GM23338 (cell line): ENCODE measurements around the gene TADA2A. TPM values are rescaled to one million over a fixed set of nuclear protein-coding genes. Genes with fewer than 3 reads are reported as not detected.

ENCODE experiments used
- ATAC-seq: fragments of 200-7000 bp; cut with Tn5 transposase; 3 replicates; pipeline ENCODE4 v1.9.1; 2020
- DNase-seq: peaks from one replicate; pipeline ENCODE4 v3.0.0-alpha.2; 2015; ENCODE audit warnings: low spot score
- H2AFZ ChIP-seq: fragments of 200-600 bp; sonication (generic); 2 replicates; pipeline ENCODE4 v1.8.0; 2016; ENCODE audit warnings: antibody characterized with exemption, mild to moderate bottlenecking, moderate library complexity
- H3F3A ChIP-seq: fragments of 200-600 bp; sonication (generic); replicated peaks from 2 replicates; pipeline ENCODE4 v1.8.0; 2017; ENCODE audit warnings: antibody characterized with exemption, mixed run types, low read depth
- H3K27ac ChIP-seq: fragments of 200-600 bp; sonication (generic); 2 replicates; pipeline ENCODE4 v1.6.1; 2016; ENCODE audit warnings: low read depth
- H3K27me3 ChIP-seq: fragments of 200-600 bp; sonication (generic); 2 replicates; pipeline ENCODE4 v1.8.0; 2016; ENCODE audit warnings: mild to moderate bottlenecking, mixed run types, moderate library complexity; ENCODE audit not compliant: insufficient read depth
- H3K36me3 ChIP-seq: fragments of 200-600 bp; sonication (generic); 2 replicates; pipeline ENCODE4 v1.8.0; 2016; ENCODE audit warnings: mild to moderate bottlenecking; ENCODE audit not compliant: insufficient read depth
- H3K4me1 ChIP-seq: fragments of 200-600 bp; sonication (generic); 2 replicates; pipeline ENCODE4 v1.8.0; 2016; ENCODE audit warnings: mild to moderate bottlenecking, moderate library complexity; ENCODE audit not compliant: insufficient read depth
- H3K4me2 ChIP-seq: fragments of 200-600 bp; sonication (generic); 2 replicates; pipeline ENCODE4 v1.7.1; 2017; ENCODE audit warnings: mixed run types
- H3K4me3 ChIP-seq: fragments of 200-600 bp; sonication (generic); 2 replicates; pipeline ENCODE4 v1.6.1; 2016; ENCODE audit warnings: mixed run types
- H3K79me2 ChIP-seq: fragments of 200-600 bp; sonication (generic); replicated peaks from 2 replicates; pipeline ENCODE4 v1.8.0; 2017; ENCODE audit warnings: mild to moderate bottlenecking; ENCODE audit not compliant: insufficient read depth
- H3K9me2 ChIP-seq: fragments of 200-600 bp; sonication (generic); 2 replicates; pipeline ENCODE4 v1.8.0; 2017; ENCODE audit not compliant: insufficient read depth
- H4K20me1 ChIP-seq: fragments of 200-600 bp; sonication (generic); replicated peaks from 2 replicates; pipeline ENCODE4 v1.8.0; 2017; ENCODE audit warnings: mild to moderate bottlenecking; ENCODE audit not compliant: insufficient read depth
- H3K27ac Mint-ChIP-seq: 2 replicates; pipeline ENCODE4 v1.8.0; 2020; ENCODE audit warnings: inconsistent platforms, mild to moderate bottlenecking, moderate library complexity, mixed read lengths
- H3K27me3 Mint-ChIP-seq: 3 replicates; pipeline ENCODE4 v1.8.0; 2022; ENCODE audit warnings: low read depth, mild to moderate bottlenecking, moderate library complexity, mixed read lengths, inconsistent platforms; ENCODE audit not compliant: insufficient read depth, poor library complexity
- H3K36me3 Mint-ChIP-seq: 3 replicates; pipeline ENCODE4 v1.8.0; 2021; ENCODE audit warnings: low read depth, mild to moderate bottlenecking, inconsistent platforms, moderate library complexity, mixed read lengths
- H3K4me1 Mint-ChIP-seq: 3 replicates; pipeline ENCODE4 v1.8.0; 2020; ENCODE audit warnings: mild to moderate bottlenecking, inconsistent platforms, mixed read lengths
- H3K4me3 Mint-ChIP-seq: 3 replicates; pipeline ENCODE4 v1.8.0; 2021; ENCODE audit warnings: moderate library complexity, mild to moderate bottlenecking, inconsistent platforms, mixed read lengths
- H3K9me3 Mint-ChIP-seq: 3 replicates; pipeline ENCODE4 v1.8.0; 2020; ENCODE audit warnings: moderate library complexity, mild to moderate bottlenecking, inconsistent platforms, mixed read lengths
- CREB1 ChIP-seq: fragments of 250-450 bp; sonication (Bioruptor Pico); IDR thresholded peaks from 2 replicates; pipeline ENCODE4 v1.5.0; 2020; ENCODE audit warnings: low read depth, mild to moderate bottlenecking, moderate library complexity
- CTCF ChIP-seq, 2 experiments: fragments of 200-600 bp in 1 of 2; sonication (generic) in 1 of 2; conservative IDR thresholded peaks; 2 replicates each; pipeline versions ENCODE4 v1.5.1 to v1.6.1; 2016 to 2017; ENCODE audit warnings: antibody characterized with exemption in 2 of 2, low read depth in 2 of 2, mild to moderate bottlenecking in 2 of 2, moderate library complexity in 1 of 2
- EZH2 ChIP-seq: fragments of 200-600 bp; sonication (generic); IDR thresholded peaks from one replicate; pipeline ENCODE4 v1.8.0; 2017; ENCODE audit warnings: antibody characterized with exemption, mild to moderate bottlenecking, low read depth; ENCODE audit not compliant: unreplicated experiment
- EZH2phosphoT487 ChIP-seq: fragments of 200-600 bp; sonication (generic); IDR thresholded peaks from one replicate; pipeline ENCODE4 v1.8.1; 2018; ENCODE audit warnings: antibody characterized with exemption; ENCODE audit not compliant: unreplicated experiment
- JUNB ChIP-seq: IDR thresholded peaks from one replicate; pipeline ENCODE4 v1.6.1; 2016; ENCODE audit warnings: antibody characterized with exemption; ENCODE audit not compliant: unreplicated experiment
- NANOG ChIP-seq: IDR thresholded peaks from 2 replicates; pipeline ENCODE4 v1.6.1; 2016; ENCODE audit warnings: antibody characterized with exemption, borderline replicate concordance
- POLR2AphosphoS5 ChIP-seq: IDR thresholded peaks from 2 replicates; pipeline ENCODE4 v1.6.1; 2016; ENCODE audit warnings: antibody characterized with exemption, low read depth
- REST ChIP-seq: IDR thresholded peaks from one replicate; pipeline ENCODE4 v1.6.1; 2018; ENCODE audit warnings: antibody characterized with exemption; ENCODE audit not compliant: unreplicated experiment
- STAT1 ChIP-seq: IDR thresholded peaks from one replicate; pipeline ENCODE4 v1.6.1; 2016; ENCODE audit warnings: antibody characterized with exemption; ENCODE audit not compliant: unreplicated experiment
- ZNF114 ChIP-seq: fragments of 250-450 bp; sonication (Bioruptor Pico); IDR thresholded peaks from 2 replicates; pipeline ENCODE4 v1.5.0; 2020; ENCODE audit warnings: mild to moderate bottlenecking, moderate library complexity
- ZNF331 ChIP-seq: fragments of 250-450 bp; sonication (Bioruptor Pico); IDR thresholded peaks from 2 replicates; pipeline ENCODE4 v1.5.0; 2020; ENCODE audit warnings: low read depth, mild to moderate bottlenecking, moderate library complexity
- ZNF462 ChIP-seq: fragments of 250-450 bp; sonication (Bioruptor Pico); IDR thresholded peaks from 2 replicates; pipeline ENCODE4 v1.5.0; 2020; ENCODE audit warnings: mild to moderate bottlenecking, moderate library complexity
- polyA plus RNA-seq: library from polyadenylated mRNA; unstranded; fragments of >200 nt; fragmentation: Nextera tagmentation; extraction: Ambion mirVana; gene quantifications from 2 replicates; pipeline ENCODE4 v1.2.1, GENCODE V29; 2016
- total RNA-seq: library from RNA; depleted of rRNA; stranded (reverse); fragments of >200 nt; shearing (Covaris generic); gene quantifications from 2 replicates; pipeline ENCODE4 v1.2.3, GENCODE V29; 2014
- TF ChIP-seq, protein P1 (sequence below): IDR thresholded peaks from 2 replicates; pipeline ENCODE4 v1.6.1; 2016; ENCODE audit warnings: antibody characterized with exemption

TADA2A gene
- total and polyA plus RNA-seq, 2 experiments from 2014 or later: 14.5 to 17.1 TPM

GRCh38 chr17:37446027-37446426, 39.3 kb downstream of the TADA2A start:
- Histone ChIP-seq H3K27me3 (no peaks in the 10 kb centered on the region), H3K36me3 (peaks cover 5% of the 10 kb centered on the region; the same call in 1 of the 2 replicates), H2AFZ (no peak overlapping the region), H3K4me3 (no peak overlapping the region), H3F3A (no peaks in the 10 kb centered on the region; the same call in 1 of the 2 replicates), H3K4me1 (no peaks in the 10 kb centered on the region), H4K20me1 (no peaks in the 10 kb centered on the region), H3K4me2 (no peak overlapping the region), H3K27ac (no peak overlapping the region), H3K79me2 (no peaks in the 10 kb centered on the region), H3K9me2 (no peaks in the 10 kb centered on the region)
- Mint-ChIP-seq H3K27ac (no peak overlapping the region), H3K27me3 (peaks cover 2% of the 10 kb centered on the region), H3K36me3 (peaks cover 47% of the 10 kb centered on the region; the same call in 2 of the 3 replicates), H3K4me3 (no peak overlapping the region), H3K4me1 (peaks cover 11% of the 10 kb centered on the region; the same call in 2 of the 3 replicates), H3K9me3 (no peaks in the 10 kb centered on the region)
- no peak for DNase-seq
- no peak for ATAC-seq
- TF ChIP-seq JUNB (no peak), STAT1 (no peak), EZH2phosphoT487 (no peak), ZNF114 (CRISPR knock-in tag) (no peak), CTCF (conservative IDR thresholded peaks at IDR 0.05; ENCODE audit: low read depth in 2 of 2) (no peak), ZNF462 (CRISPR knock-in tag) (no peak), EZH2 (no peak), POLR2AphosphoS5 (no peak), NANOG (no peak), REST (no peak), ZNF331 (no peak), CREB1 (CRISPR knock-in tag) (no peak)
- TF ChIP-seq, protein P1, sequence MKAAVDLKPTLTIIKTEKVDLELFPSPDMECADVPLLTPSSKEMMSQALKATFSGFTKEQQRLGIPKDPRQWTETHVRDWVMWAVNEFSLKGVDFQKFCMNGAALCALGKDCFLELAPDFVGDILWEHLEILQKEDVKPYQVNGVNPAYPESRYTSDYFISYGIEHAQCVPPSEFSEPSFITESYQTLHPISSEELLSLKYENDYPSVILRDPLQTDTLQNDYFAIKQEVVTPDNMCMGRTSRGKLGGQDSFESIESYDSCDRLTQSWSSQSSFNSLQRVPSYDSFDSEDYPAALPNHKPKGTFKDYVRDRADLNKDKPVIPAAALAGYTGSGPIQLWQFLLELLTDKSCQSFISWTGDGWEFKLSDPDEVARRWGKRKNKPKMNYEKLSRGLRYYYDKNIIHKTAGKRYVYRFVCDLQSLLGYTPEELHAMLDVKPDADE: no peak
